GM19099 (cell line): ENCODE results near the gene HFM1.

Source experiments
- POLR2A ChIP-seq: IDR thresholded peaks from 3 replicates; pipeline ENCODE4 v1.6.1; 2011; ENCODE audit warnings: low read depth; ENCODE audit not compliant: insufficient read length; ENCODE audit errors: extremely low read depth

HFM1 gene

DNA sequence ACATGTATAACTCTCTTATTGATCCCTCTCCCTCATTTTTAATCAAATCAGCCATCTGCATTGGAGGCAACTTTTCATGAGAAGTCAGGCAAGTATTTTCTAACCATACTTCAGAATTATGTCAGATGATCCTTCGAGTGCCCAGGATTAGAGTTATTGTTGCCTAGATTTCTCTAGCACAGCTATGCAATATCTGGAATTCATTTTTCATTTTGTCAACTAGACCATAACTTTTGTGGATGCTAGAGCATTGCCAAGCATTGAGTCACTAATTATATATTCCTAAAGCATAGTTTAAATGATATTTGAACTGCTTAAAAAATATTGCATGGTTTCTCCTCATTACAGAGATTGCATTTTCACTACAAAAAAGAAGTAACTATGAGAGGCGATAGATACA is 21.2 kb downstream of the HFM1 start:
- no peak for TF ChIP-seq POLR2A

DNA sequence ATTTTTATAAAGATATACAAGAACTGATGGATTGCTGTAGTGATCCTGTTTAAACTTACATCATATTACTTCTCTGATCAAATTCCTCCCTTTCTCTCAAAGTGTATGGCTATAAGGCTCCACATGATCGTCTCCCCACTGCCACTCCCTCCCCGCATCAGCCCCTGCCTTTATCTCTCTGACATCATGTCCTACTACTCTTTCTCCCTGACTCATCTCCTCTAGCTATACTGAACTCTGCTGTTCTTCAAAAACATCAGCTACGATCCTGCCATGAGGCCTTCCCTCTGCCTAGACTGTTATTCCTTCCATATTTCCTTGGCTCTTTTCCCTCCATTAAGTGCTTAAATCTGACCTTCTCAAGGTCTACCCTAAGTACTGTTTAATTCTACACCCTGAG is 22.8 kb downstream of the HFM1 start:
- TF ChIP-seq POLR2A, result no peak

DNA sequence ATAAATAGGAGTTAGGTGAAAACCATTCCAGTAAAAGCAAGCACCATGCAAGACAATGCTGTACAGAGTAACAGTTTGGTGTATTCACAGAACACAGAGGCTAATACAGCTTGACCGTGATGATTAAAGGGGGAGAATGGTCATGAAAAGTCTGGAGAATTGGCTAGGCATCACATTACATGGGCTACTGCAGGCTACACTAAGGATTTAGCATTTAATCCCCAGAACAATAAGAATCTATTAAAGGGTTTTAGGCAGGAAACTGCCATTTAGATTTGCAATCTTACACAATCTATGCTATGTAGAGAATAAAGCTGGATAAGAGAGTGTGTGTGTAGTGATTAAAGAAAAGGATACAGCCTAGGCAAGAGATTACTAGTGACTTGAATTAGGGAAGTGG is 30.6 kb downstream of the HFM1 start:
- TF ChIP-seq POLR2A, result no peak

DNA sequence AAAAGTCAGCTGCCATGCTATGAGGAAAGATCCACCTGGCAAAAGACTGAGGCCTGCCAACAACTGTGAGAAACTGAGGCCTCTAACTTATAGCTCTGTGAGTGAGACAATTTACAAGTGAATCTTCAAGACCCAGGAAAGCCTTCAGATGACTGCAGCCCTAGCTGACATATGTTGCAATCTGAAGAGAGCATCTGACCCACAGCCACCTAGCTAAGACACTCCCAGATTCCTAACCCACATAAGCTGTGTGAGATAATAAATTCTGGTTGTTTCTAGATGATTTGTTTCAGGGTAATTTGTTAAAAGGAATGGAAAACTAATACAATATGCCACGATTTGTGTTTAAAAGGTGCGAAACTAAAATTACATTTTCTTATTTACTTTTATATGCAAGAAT is 55.1 kb downstream of the HFM1 start:
- no peak for TF ChIP-seq POLR2A

DNA sequence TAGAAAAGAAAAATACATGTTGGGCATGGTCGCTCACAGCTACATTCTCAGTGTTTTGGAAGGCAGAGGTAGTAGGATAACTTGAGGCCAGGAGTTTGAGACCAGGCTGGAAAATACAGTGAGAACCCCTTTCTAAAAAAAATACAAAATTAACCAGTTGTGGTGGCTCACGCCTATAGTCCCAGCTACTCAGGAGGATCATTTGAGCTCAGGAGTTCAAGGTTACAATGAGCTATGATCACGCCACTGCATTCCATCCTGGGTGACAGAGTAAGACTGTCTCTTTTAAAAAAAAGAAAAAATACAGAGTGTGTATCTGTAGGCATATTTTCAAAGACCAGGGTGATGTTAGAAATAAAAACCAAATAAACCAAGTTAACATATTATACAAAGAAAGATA is 57.8 kb downstream of the HFM1 start:
- no peak for TF ChIP-seq POLR2A

DNA sequence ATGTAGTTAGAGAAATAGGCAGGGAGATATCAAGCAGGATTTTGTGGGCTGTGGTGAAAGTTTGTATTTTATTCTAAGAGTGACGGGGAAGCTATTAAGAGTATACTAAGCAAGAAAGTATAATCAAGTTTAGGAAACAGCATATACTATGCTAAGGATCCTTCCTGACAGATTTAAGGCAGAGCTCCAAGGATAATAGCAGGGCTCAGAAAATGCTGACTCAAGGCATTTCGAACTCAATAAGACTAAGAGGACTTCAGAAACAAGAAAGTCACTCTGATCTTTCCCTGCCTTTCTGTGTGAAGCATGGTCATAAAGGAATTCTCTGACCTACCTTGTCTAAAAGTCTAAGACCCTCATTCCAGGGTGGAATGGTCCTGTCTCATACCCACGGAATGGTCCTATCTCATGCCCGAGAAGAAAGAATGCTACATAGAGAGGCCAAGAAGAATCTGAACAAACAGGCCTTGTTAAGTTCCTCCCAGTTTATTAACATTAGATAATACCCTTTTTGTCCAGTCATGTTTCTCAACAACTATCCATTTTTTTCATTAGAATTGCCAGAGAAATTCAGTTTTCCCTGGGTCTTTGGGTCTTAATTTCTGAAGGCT is 59.1 kb downstream of the HFM1 start:
- TF ChIP-seq POLR2A, result no peak

DNA sequence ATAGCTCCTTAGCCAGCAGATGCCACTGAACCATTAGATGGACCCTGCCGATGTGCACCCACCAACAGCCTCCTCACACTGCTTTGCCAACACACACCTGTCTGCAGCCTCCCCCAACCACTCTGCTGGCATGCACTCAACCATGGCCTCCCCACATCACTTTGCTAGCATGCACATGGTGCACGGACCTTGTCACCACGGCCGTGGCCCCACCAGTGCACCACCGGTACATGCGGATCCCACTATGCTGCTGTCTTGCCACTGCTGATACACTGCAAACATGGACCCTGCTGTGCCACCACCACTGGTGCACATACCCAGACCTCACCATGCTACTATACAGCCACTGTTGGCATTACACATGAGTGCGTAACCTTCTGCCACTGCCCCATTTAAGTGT is 66.1 kb downstream of the HFM1 start:
- TF ChIP-seq POLR2A, result no peak

DNA sequence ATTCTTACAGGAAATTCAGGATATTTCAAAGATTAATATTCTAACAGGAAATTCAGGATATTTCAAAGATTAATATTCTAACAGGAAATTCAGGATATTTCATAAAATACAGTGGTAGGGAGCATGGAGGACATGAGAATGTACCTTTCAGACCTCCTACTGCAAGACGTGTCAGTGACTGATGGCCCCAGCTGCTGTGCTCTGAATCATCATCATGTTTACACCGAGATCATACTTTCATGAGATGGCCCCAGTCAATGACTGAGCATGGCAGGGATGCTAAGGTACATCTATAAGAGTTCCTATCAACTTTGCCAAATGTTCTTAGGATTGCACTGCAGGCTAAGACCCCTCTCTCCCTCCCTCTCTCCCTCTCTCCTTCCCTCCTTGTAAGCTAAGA is 69.0 kb downstream of the HFM1 start:
- TF ChIP-seq POLR2A, result no peak

DNA sequence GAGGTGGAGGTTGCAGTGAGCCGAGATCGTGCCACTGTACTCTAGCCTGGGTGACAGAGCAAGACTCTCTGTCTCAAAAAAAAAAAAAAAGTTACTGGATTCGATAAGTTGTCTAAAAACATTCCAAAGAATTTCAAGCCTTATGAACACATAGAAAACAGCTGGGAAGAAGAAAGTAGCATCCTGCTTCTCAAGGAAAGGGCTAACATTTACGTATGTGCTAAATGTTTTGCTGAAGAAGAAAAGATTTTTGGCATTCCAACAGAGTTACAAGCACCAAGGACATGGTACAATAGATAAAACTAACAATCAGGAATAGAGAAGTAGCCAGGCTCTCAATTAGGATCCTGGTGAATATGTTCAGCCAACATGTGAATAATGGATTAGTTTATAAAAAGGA is 69.8 kb downstream of the HFM1 start:
- TF ChIP-seq POLR2A, result no peak

DNA sequence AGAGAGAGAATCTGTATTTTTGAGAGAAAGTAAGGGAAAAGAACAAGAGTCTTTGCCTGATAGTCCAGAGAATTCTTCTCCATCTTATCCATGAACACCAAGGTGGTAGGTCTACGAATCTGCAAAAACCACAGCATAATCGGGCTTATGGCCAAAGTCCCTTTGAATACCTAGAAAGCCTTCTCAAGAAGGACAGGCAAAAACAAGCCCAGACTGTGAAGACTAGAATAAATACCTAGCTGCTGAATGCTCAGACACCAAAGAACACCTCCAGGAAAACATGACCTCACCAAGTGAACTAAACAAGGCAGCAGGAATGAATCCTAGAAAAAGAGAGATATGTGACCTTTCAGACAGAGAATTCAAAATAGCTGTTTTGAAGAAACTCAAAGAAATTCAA is 79.2 kb downstream of the HFM1 start:
- TF ChIP-seq POLR2A, result no peak

DNA sequence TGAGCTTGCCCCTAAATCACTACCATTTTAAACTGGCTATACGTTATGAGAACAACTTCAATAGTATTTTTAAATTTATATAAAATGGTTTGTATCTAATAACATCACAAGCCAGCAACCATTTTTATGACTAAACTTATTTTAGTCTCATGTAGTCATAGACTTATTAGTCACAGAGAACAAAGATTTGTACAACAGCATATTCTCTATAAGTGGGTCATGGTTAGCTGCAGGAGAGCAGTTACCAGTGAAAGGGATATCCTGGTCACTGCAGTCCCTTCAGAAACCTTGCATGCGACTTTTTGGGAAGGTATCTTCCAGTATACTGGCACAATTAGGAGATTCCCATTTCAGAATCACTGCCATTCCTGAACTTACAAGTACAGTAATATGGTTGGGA is 90.0 kb downstream of the HFM1 start:
- no peak for TF ChIP-seq POLR2A

DNA sequence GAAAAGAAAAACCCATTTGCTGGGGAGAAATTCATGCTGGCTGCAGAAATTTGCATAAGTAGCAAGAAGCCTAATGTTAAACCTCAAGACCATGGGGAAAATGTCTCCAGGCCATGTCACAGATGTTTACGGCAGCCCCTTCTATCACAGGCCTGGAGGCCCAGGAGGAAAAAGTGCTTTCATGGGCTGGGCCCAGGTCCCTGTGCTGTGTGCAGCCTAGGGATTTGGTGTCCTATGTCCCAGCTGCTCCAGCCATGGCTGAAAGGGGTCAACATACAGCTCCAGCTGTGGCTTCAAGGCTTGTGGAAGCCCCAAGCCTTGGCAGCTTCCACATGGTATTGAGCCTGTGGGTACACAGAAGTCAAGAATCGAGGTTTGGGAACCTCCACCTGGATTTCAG is 93.0 kb downstream of the HFM1 start:
- TF ChIP-seq POLR2A, result no peak

DNA sequence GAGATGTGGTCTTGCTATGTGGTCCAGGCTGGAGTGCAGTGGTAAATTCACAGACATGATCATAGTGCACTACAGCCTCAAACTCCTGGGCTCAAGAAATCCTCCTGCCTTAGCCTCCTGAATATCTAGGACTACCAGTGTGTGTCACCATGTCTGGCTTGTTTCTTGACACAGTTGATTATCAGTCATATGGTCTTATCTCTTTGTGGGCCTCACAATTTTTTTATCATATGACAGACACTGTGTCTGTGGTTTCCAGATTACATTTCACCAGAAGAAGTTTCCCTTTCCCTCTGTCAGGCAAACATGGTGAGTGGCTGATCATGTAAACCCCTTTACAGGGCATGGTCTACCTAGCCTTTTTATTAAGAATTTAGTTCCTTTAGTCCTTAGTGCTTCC is 96.1 kb downstream of the HFM1 start:
- no peak for TF ChIP-seq POLR2A

DNA sequence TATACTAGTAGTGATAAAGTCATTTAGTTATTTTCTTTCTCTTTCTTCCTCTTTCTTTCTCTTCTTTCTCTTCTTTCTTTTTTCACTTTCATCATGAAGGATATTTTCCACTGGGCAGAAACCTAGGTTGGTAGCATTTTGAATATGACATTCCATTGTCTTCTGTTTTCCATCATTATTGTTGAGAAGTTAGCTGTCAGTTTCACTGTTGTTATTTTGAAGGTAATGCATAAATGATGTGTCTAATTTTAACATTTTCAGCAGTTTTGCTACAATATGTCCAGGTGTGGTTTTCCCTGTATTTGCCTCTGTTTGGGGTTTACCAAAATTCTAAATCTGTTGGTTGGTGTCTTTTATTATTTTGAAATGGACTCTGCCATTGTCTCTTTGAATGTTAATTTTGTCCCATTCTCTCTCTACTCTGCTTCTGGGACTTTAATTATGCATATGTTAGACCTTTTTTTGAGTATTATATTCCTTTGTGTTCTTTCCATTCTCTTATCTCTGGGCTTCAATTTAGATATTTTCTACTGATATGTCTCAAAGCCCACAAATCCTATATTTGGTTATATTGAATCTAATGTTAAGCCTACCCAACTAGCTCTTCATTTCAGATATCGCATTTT is 96.7 kb downstream of the HFM1 start:
- no peak for TF ChIP-seq POLR2A

DNA sequence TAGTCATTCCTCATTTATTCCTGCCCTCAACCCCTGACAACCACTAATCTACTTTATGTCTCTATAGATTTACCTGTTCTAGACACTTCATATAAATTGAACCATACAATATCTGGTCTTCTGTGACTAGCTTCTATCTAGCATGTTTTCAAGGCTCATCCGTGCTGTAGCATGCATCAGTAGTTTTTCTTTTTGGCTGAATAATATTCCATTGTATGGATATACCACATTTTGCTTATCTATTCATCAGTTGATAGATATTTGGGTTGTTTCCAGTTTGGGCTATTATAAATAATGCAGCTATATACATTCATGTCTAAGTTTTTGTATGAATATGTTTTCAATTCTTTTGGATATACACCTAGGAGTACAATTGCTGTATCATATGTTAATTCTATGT is 101.5 kb downstream of the HFM1 start:
- TF ChIP-seq POLR2A, result no peak

DNA sequence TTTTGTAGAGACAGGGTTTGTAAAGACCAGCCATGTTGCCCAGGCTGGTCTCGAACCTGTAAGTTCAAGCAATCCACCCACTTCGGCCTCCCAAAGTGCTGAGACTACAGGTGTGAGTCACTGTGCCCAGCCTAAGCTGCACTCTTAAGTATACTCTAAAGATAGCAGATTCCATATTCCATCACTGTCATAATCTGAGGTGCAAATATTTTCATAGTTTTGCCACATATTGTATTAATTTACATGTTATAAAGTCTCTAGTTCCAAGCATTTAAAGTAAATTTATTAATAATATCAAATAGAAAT is 121.3 kb downstream of the HFM1 start:
- no peak for TF ChIP-seq POLR2A
